Activated CD4-positive, alpha-beta T cell treated with anti-CD3 and anti-CD28 coated beads, Interleukin-2, amount 50 U/mL, for 16 hours (primary cell): ENCODE results near the gene ANKMY1.
A peak's percentile ranks its signal among the peaks of the same experiment; 100 is the strongest.
"Not testable (repeated sequence)": the region's sequence is repeated elsewhere in the genome, so short reads cannot be mapped to it uniquely, and the experiment has no call there.

Experiments
- DNase-seq: peaks from one replicate; pipeline ENCODE4 v3.0.0-alpha.2; 2020

The ANKMY1 gene

GRCh38 chr2:240567872-240568677 is 10.3 kb upstream of the ANKMY1 start, which contains the start of gene RNPEPL1:
Gene RNPEPL1 (plus strand): TSS chr2:240568484. CDS start chr2:240568587, 103 bp downstream.
- DNase-seq, result peak; percentile 43

GRCh38 chr2:240567137-240567871 is 9.5 kb upstream of the ANKMY1 start:
- DNase-seq, result peak; percentile 43

- DNase-seq, result peak; percentile 95
These were observed 8.7 kb upstream of the ANKMY1 start for GRCh38 chr2:240566203-240567136.

GRCh38 chr2:240565333-240566202 is 7.8 kb upstream of the ANKMY1 start:
- DNase-seq, result peak; percentile 95

GRCh38 chr2:240564561-240565332 is 7.0 kb upstream of the ANKMY1 start:
- DNase-seq, result peak; percentile 48

GRCh38 chr2:240563951-240564560 is 6.3 kb upstream of the ANKMY1 start:
- DNase-seq, result no peak

GRCh38 chr2:240563231-240563630 is 5.4 kb upstream of the ANKMY1 start:
- not testable (repeated sequence) for DNase-seq

- DNase-seq, result peak; percentile 65
These were observed 3.7 kb upstream of the ANKMY1 start for GRCh38 chr2:240561325-240561971.

- DNase-seq, result peak; percentile 99
These were observed 2.9 kb upstream of the ANKMY1 start for GRCh38 chr2:240560480-240561324.

- DNase-seq, result peak; percentile 92
These were observed 2.3 kb upstream of the ANKMY1 start, which contains the start of gene DUSP28 for GRCh38 chr2:240560084-240560479. Gene DUSP28 (plus strand): TSS chr2:240560357. CDS start chr2:240560685, 328 bp downstream.

GRCh38 chr2:240559286-240559685 is 1.5 kb upstream of the ANKMY1 start:
- peak; percentile 41 for DNase-seq

GRCh38 chr2:240558236-240558761 is 511 bp upstream of the ANKMY1 start:
- DNase-seq, result no peak

- no peak for DNase-seq
These were observed 562 bp downstream of the ANKMY1 start for GRCh38 chr2:240557101-240557751.

GRCh38 chr2:240556553-240557100 is 1.2 kb downstream of the ANKMY1 start:
- DNase-seq, result peak; percentile 77

GRCh38 chr2:240555541-240556250 is 2.1 kb downstream of the ANKMY1 start:
- no peak for DNase-seq

GRCh38 chr2:240554767-240555493 is 2.9 kb downstream of the ANKMY1 start:
- DNase-seq, result no peak
